ENCODE data around the gene IL17C. TPM values are rescaled to one million over a fixed set of nuclear protein-coding genes. Genes with fewer than 3 reads are reported as not detected.

Gene IL17C
- total and polyA plus RNA-seq, 9 of the 15 experiments (the other 6 are each of a cell fraction or from before 2014, with no cell fraction given), result not detected

GRCh38 chr16:88662222-88662842, 24.0 kb downstream of the IL17C start (continued):
- TF ChIP-seq PKNOX1 (IDR thresholded peaks at IDR 0.05), result no peak
- no peak for TF ChIP-seq ZNF77 (CRISPR knock-in tag; IDR thresholded peaks at IDR 0.05)
- TF ChIP-seq POLR2AphosphoS5 (IDR thresholded peaks at IDR 0.05; ENCODE audit: control insufficient read depth, insufficient read depth, low read depth, low read length), result no peak
- TF ChIP-seq SREBF1 (IDR thresholded peaks at IDR 0.05; ENCODE audit: borderline replicate concordance, low read depth, low read length), result no peak
- TF ChIP-seq ELF1 (tag; IDR thresholded peaks at IDR 0.05), result peak; percentile 6; the same call in 1 of the 2 replicates
- TF ChIP-seq ZBTB1 (CRISPR knock-in tag; IDR thresholded peaks at IDR 0.05; ENCODE audit: borderline replicate concordance, low read depth), result no peak
- TF ChIP-seq MBD1 (CRISPR knock-in tag; IDR thresholded peaks at IDR 0.05), result no peak
- no peak for TF ChIP-seq PHB2 (IDR thresholded peaks at IDR 0.05; ENCODE audit: low read depth)
- TF ChIP-seq NFIC (IDR thresholded peaks at IDR 0.05), result 0 out of 2 replicates have a peak, but pooled peaks have one; percentile 23
- no peak for TF ChIP-seq TCF3 (CRISPR knock-in tag; IDR thresholded peaks at IDR 0.05)
- no peak for TF ChIP-seq ZBTB5 (IDR thresholded peaks at IDR 0.05)
- 0 out of 2 replicates have a peak, but pooled peaks have one; percentile 45 for TF ChIP-seq ZNF143 (CRISPR knock-in tag; IDR thresholded peaks at IDR 0.05)
- TF ChIP-seq ZKSCAN8 (CRISPR knock-in tag; IDR thresholded peaks at IDR 0.05), result no peak
- TF ChIP-seq FOXJ2 (tag; IDR thresholded peaks at IDR 0.05), result no peak
- 0 out of 2 replicates have a peak, but pooled peaks have one; percentile 22 for TF ChIP-seq KLF13 (tag; IDR thresholded peaks at IDR 0.05; ENCODE audit: borderline replicate concordance, low read depth)
- no peak for TF ChIP-seq BRCA1 (IDR thresholded peaks at IDR 0.05)
- 0 out of 2 replicates have a peak, but pooled peaks have one; percentile 71 for TF ChIP-seq BRCA1 (CRISPR knock-in tag; IDR thresholded peaks at IDR 0.05)
- no peak for TF ChIP-seq HBP1 (CRISPR knock-in tag; IDR thresholded peaks at IDR 0.05)
- no peak for TF ChIP-seq NELFE (IDR thresholded peaks at IDR 0.05; ENCODE audit: insufficient read depth, insufficient read length)
- no peak for TF ChIP-seq XRCC3 (IDR thresholded peaks at IDR 0.05)
- no peak for TF ChIP-seq ZNF830 (CRISPR knock-in tag; IDR thresholded peaks at IDR 0.05)
- no peak; the same call in 1 of the 2 replicates for TF ChIP-seq ZNF740 (CRISPR knock-in tag; IDR thresholded peaks at IDR 0.05)
- 0 out of 4 replicates have a peak, but pooled peaks of 1 of the 2 experiments have one; percentile 29 for TF ChIP-seq ZNF740 (tag; IDR thresholded peaks at IDR 0.05)

Data from K562 (cell line).